Ascending aorta (tissue), 2 donors: ENCODE results near the gene SFMBT1. TPM values are rescaled to one million over a fixed set of nuclear protein-coding genes. Genes with fewer than 3 reads are reported as not detected.
A peak's percentile ranks its signal among the peaks of the same experiment; 100 is the strongest.

Experiments
- DNase-seq, 2 donors: peaks; one replicate each; pipeline ENCODE4 v3.0.0-alpha.2; 2019; ENCODE audit warnings: low spot score in 2 of 2
- H3K27ac ChIP-seq, 2 donors: fragments of 200-600 bp; sonication (generic); one replicate each; pipeline ENCODE4 v1.5.1; 2016 to 2017; ENCODE audit warnings: mild to moderate bottlenecking in 1 of 2
- H3K27me3 ChIP-seq: fragments of 200-600 bp; sonication (generic); one replicate; pipeline ENCODE4 v1.5.1; 2017
- H3K36me3 ChIP-seq, 2 donors: fragments of 200-600 bp; sonication (generic); one replicate each; pipeline ENCODE4 v1.5.1; 2016
- H3K4me1 ChIP-seq, 2 donors: fragments of 200-600 bp; sonication (generic); one replicate each; pipeline ENCODE4 v1.5.1; 2016 to 2017; ENCODE audit warnings: mild to moderate bottlenecking in 1 of 2
- H3K4me3 ChIP-seq, 2 donors: fragments of 200-600 bp; sonication (generic); one replicate each; pipeline ENCODE4 v1.5.1; 2016 to 2017; ENCODE audit warnings: mild to moderate bottlenecking in 1 of 2
- H3K9me3 ChIP-seq, 2 donors: fragments of 200-600 bp; sonication (generic); one replicate each; pipeline ENCODE4 v1.5.1; 2016
- intact Hi-C: fragments of 100-400 bp; cut with DNase I; formaldehyde crosslinking; loops from one replicate; pipeline ENCODE4 v1.15.1; 2023
- total RNA-seq: library from RNA; depleted of rRNA; stranded (reverse); fragments of >200 nt; gene quantifications from one replicate; pipeline ENCODE4 v1.1.0, GENCODE V29; 2016
- TF ChIP-seq, protein P1 (sequence below), 3 experiments: fragments of 200-600 bp in 2 of 3; fragments of 450-650 bp in 1 of 3; sonication (generic) in 2 of 3; IDR thresholded peaks; one replicate each; pipeline ENCODE4 v1.5.1; 2016 to 2019; ENCODE audit warnings: antibody characterized with exemption in 3 of 3, mild to moderate bottlenecking in 1 of 3, moderate library complexity in 1 of 3

Gene SFMBT1
- total RNA-seq, 1 donor from 2014 or later, result 1.4 TPM

- TF ChIP-seq, protein P1, sequence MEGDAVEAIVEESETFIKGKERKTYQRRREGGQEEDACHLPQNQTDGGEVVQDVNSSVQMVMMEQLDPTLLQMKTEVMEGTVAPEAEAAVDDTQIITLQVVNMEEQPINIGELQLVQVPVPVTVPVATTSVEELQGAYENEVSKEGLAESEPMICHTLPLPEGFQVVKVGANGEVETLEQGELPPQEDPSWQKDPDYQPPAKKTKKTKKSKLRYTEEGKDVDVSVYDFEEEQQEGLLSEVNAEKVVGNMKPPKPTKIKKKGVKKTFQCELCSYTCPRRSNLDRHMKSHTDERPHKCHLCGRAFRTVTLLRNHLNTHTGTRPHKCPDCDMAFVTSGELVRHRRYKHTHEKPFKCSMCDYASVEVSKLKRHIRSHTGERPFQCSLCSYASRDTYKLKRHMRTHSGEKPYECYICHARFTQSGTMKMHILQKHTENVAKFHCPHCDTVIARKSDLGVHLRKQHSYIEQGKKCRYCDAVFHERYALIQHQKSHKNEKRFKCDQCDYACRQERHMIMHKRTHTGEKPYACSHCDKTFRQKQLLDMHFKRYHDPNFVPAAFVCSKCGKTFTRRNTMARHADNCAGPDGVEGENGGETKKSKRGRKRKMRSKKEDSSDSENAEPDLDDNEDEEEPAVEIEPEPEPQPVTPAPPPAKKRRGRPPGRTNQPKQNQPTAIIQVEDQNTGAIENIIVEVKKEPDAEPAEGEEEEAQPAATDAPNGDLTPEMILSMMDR (IDR thresholded peaks at IDR 0.05), result no peak
- peak overlapping the region; percentile 99 to 100 for H3K4me3 ChIP-seq
- H3K27ac ChIP-seq, result peak overlapping the region; percentile 23 to 88
- intact Hi-C loops, result loop anchor here (5.0 kb wide), 4 partner anchors 148 to 847 kb away; partner anchors contain the start of genes GNL3, PBRM1, SELENOK and STIMATE
- no peaks in the 10 kb centered on the region for H3K27me3 ChIP-seq
- DNase-seq, result peak in 1 of 2 donors; percentile 65
- H3K4me1 ChIP-seq, result peaks cover 0 to 4% of the 10 kb centered on the region in 2 donors
- no peaks in the 10 kb centered on the region for H3K36me3 ChIP-seq
- H3K9me3 ChIP-seq, result no peaks in the 10 kb centered on the region
Measured at GRCh38 chr3:53044711-53045517, 959 bp downstream of the SFMBT1 start.

GRCh38 chr3:53044371-53044710, 1.5 kb downstream of the SFMBT1 start:
- peaks cover 0 to 4% of the 10 kb centered on the region in 2 donors for H3K4me1 ChIP-seq
- H3K27me3 ChIP-seq, result no peaks in the 10 kb centered on the region
- no peak for DNase-seq
- intact Hi-C loops, result no loop called here
- H3K9me3 ChIP-seq, result no peaks in the 10 kb centered on the region
- H3K4me3 ChIP-seq, result peak overlapping the region; percentile 99 to 100
- H3K36me3 ChIP-seq, result no peaks in the 10 kb centered on the region
- TF ChIP-seq, protein P1 (IDR thresholded peaks at IDR 0.05), result no peak
- peak overlapping the region; percentile 23 to 88 for H3K27ac ChIP-seq

DNA sequence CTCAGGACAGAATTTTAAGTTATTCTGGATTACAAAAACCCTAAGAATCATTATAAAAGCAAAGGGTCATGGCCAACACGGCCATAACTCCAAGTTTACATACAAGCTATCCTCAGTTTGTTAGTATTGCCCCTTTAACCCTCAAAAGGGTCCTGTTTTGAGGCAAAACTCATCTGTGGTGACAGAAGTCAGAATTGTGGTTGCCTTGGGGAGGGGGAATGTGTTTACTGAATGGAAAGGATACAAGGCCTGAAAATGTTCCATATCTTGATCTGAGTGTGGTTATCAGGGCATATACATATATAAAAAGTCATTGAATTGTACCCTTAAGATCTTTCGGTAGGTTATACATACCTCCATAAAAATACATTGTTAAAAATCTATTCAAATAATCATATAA, 2.1 kb downstream of the SFMBT1 start:
- no peak overlapping the region for H3K4me3 ChIP-seq
- peaks cover 0 to 4% of the 10 kb centered on the region in 2 donors for H3K4me1 ChIP-seq
- no peak for DNase-seq
- H3K27me3 ChIP-seq, result no peaks in the 10 kb centered on the region
- no peaks in the 10 kb centered on the region for H3K36me3 ChIP-seq
- intact Hi-C loops, result no loop called here
- no peak overlapping the region for H3K27ac ChIP-seq
- H3K9me3 ChIP-seq, result no peaks in the 10 kb centered on the region
- TF ChIP-seq, protein P1 (IDR thresholded peaks at IDR 0.05), result no peak

GRCh38 chr3:53042651-53043050, 3.2 kb downstream of the SFMBT1 start:
- no peaks in the 10 kb centered on the region for H3K36me3 ChIP-seq
- H3K4me3 ChIP-seq, result no peak overlapping the region
- no peak overlapping the region for H3K27ac ChIP-seq
- no peaks in the 10 kb centered on the region for H3K9me3 ChIP-seq
- DNase-seq, result no peak
- TF ChIP-seq, protein P1 (IDR thresholded peaks at IDR 0.05), result no peak
- H3K4me1 ChIP-seq, result peaks cover 0 to 4% of the 10 kb centered on the region in 2 donors
- H3K27me3 ChIP-seq, result no peaks in the 10 kb centered on the region
- intact Hi-C loops, result no loop called here

- Histone ChIP-seq H3K4me1 (peaks cover 0 to 4% of the 10 kb centered on the region in 2 donors), H3K27me3 (no peaks in the 10 kb centered on the region), H3K27ac (no peak overlapping the region), H3K9me3 (no peaks in the 10 kb centered on the region), H3K36me3 (no peaks in the 10 kb centered on the region), H3K4me3 (no peak overlapping the region)
- intact Hi-C loops, result no loop called here
- TF ChIP-seq, protein P1 (IDR thresholded peaks at IDR 0.05), result no peak
- no peak for DNase-seq
Measured at GRCh38 chr3:53040351-53040820, 5.5 kb downstream of the SFMBT1 start.
